UCSD-AML1 (cell line): ENCODE measurements around the gene USP6NL.
A peak's percentile ranks its signal among the peaks of the same experiment; 100 is the strongest.
"Not testable (repeated sequence)": the region's sequence is repeated elsewhere in the genome, so short reads cannot be mapped to it uniquely, and the experiment has no call there.

Experiments used
- DNase-seq: peaks from one replicate; lab custom pipeline; 2025; ENCODE audit not compliant: unreplicated experiment; lab: John Stamatoyannopoulos, UW

USP6NL gene

DNA sequence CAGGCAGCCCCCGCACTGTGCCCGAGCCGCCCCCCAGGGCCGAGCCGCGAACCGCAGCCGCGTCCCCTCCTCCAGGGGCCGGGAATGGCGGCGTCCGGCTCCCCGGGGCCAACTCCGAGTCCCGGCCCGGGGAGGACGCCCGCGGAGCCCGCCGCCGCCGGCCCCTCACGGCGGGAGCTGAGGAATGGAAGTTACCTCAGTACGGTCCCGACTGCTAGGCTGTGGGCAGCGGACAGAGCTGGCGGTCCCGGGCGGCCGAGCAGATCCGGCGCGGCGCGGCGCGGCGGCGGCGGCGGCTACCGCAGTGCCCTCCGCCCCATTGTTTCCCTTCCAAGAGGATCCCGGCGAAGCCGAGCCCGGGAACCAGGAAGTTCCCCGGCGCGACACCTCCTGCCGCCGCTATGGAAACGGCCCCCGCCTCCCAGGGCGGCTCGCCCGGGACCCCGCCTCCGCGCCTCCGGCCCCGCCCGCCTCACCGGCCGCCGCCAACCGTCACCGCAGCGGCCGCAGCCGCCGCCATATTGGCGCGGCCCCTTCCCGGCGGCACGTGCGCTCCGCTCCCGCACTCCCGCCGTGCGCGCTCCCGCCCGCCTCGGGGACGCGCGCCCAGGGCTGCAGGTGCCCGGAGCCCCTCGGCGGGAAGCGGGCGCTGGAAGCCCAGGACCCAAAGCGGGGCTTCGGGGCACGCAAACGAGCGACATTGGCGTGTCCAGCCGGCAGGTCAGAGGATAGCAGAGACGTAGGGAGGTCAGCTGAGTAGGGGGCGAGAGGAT lies at the start of gene USP6NL:
TSS of gene USP6NL (minus strand) at position 403 of the 773 bp plus-strand sequence. CDS start 14,016 bp downstream, outside the sequence.
- peak; percentile 90 for DNase-seq

- DNase-seq = no peak
These were observed 47.4 kb upstream of the USP6NL start for GRCh38 chr10:11658801-11659368.

DNA sequence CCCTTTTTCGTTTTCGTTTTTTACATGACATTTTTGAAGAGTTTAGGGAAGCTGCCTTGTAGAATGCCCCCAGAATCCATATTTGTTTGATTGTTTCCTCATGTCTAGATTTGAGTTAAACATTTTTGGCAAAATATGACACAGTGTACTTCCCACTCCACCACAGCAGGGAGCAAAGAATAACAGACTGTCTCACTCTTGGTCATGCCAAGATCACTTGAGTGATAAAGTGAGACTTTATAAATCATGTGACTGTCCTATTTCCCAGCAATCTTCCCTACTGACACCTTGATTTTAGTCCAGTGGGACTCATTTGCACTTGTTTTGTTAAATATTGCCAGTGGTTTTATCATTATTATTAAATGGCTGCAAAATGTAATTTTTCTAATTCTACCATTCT lies 44.4 kb upstream of the USP6NL start:
- DNase-seq = no peak

DNA sequence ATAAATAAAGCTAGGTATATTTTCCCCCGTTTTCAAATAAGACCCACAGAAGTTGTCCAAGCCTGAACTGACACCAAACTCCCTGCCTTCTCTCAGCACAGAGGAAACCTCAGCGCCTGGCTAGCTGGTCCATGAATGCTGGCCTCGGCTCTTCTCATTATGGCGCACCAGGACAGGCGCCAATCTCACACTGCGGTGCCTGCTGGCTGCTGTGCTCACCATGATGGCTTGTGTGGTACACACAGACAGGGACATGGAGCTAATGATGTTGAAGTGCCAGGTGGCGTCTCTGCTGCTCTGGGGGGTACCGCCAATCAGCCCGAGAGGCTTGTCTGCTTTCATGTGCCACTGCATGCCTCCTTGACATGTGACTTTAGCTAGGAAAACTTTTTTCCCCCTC lies 43.2 kb upstream of the USP6NL start:
- DNase-seq = no peak

DNA sequence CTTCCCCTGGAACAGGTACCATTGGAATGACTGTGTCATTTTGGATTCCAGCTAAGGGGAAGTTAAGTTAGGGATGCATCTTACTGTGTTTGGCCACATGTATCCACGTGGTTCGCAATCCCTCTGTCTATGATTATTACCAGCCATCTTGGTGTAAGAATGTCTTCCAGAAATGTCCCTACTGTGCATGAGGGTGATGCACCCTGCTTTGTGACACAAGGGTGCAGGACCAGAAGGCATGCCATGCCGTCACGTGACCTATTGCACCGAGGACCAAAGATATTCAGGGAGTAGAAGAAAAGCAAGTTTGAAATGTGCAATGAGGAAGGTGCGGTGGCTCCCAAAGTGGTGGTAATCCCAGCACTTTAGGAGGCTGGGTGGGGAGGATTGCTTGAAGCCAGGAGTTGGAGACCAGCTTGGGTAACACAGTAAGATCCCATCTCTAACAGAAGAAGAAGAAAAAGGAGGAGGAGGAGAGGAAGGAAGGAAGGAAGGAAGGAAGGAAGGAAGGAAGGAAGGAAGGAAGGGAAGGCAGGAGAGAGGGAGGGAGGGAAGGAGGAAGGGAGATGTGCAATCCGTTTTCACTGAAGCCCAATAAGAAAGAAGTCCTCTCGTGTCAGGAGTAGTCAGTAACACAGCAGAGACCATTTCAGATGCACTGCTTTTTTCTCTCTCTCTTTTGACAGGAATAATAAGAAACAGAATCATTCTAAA lies 42.5 kb upstream of the USP6NL start:
- no peak for DNase-seq

DNA sequence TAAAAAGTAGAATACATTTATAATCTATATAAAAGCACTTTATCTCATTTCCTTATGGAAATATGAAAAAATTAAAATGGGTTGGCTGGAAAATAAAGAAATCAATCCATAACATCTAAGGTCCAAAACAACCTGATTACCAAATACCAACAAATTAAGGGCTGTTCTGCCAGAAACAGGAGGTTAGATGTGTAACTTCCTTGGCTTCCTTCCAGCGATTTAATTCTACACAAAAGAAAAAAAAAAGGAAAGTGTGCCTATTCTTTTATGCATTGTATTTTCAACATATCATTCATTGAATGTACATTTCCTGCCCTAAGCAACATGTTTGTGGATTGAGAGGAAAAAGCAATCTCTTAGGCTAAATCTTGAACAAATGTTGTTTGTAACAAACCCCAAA lies 36.2 kb upstream of the USP6NL start:
- DNase-seq = no peak

DNA sequence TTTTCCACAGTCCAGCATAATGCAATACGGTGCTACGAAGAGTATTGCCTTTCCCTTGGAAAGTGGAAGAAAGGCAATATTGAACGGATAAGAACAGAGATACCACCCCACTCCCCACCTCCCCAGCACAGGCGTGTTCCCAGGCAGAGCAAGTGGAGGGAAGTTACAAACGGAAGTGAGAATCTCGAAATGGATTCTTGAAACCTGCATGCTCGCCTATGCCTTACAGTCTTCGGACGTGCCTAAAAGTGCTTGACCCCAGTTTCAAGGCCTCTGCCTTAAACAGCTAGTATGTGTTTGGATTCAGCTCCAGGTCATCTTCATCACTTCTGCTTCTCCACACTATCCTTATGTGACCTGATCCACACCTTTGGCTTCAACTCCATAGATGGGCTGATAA lies 35.0 kb upstream of the USP6NL start:
- DNase-seq = no peak

- no peak for DNase-seq
These were observed 31.6 kb upstream of the USP6NL start for GRCh38 chr10:11643039-11643438.

DNA sequence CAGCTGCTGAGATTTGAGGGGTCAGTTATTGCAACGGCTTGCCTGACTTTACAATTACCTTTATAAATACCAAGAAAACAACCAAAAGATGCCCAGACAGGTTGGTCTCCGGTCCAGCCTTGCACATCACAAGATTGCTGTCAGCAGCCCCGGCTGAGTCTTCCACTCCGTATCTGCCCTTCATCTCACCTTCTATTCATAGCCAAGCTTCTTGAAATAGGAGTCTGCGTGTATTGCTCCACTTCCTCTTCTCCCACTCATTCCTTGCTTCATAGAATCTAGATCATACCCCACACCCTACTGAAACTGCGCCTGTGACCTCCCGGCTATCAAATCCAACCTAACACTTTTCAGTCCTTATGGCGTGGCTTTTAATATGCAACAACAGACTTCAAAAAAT lies 31.1 kb upstream of the USP6NL start:
- no peak for DNase-seq

DNA sequence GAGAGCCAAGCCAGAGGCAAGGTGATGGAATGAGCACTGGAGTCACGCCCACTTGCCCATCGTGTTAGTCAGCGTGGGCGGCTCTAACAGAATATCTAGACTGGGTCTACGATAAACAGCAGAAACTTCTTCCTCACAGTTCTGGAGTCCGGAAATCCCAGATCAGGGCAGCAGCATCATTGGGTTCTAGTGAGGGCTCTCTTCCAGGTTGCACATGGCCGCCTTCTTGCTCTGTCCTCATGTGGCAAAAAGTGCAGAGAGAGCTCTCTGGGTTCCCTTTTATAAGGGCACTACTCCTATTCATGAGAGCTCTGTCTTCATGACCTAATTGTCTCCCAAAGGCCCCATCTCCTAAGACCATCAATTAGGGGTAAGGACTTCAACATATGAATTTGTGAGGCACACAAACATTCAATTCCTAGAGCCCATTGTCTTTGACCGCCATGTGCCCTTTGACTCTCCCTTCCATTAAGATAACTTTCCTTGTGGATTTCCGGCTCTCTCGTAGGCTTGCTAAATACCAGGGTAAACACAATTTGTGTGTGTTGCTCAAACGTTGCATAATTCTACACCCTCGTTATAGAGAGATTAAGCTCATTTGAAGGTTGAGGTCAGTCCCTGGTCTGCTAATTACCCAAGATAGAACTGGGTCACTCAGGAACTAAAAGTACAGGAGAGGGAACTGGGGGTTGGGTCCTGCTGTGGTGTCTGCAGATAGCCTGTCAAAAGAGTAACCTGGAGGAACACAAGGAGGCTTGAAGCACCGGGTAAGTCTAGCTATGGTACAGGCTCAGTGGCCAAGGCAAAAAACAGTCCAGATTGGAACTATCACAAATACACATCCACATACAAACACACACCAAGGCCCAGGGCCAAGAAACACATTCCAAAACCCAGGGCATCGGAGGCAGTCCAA lies 28.7 kb upstream of the USP6NL start:
- DNase-seq = no peak

DNA sequence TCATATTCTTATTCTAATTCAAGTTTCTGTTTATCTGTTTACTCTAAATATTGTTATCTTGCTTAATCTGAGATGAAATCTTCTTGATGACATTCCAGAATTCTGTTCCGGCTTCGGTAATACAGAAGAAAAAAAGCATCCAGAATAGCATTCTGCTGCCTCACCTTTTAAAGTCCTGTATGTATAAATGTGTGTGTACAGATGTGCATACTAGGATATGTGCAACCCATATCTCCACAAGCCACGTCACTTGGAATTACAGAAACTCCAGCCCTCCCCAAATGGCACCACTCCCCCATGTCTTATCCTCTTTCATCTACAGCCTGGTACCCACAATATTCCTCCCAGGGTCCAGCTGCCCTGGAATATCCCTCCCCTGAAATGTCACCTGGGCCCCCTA lies 27.9 kb upstream of the USP6NL start:
- no peak for DNase-seq

DNA sequence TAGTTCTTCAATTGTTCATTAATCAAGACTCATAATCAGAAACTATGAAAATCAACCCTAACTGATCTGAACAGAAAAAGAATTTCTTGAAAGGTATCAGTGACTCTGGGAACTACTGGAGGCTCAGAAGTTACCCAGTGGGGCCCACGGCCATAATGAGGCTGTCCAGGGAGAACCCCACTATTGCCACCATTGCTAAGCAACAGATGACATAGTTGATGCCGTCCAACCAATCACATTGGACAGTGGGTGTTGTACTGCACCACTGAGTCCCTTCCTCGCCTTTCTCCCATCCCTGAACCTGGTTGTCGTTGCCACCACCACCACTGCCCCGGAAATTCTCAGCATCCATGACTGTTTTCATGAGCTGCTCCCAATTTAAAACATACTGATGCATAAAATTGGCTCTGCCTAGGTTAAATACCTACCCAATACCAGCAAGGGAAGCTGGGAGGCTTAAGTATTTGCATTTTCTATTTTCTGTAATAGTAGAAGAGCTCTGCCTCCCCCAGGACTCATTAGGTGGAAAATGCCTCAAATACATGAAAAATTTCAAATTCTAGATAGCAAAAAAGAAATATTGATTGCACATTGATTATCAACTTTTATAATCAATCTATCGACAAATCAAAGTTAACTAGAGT lies 26.7 kb upstream of the USP6NL start:
- no peak for DNase-seq

GRCh38 chr10:11636697-11637303 lies 25.4 kb upstream of the USP6NL start:
- no peak for DNase-seq

- DNase-seq = no peak
These were observed 20.6 kb upstream of the USP6NL start for GRCh38 chr10:11631890-11632587.

DNA sequence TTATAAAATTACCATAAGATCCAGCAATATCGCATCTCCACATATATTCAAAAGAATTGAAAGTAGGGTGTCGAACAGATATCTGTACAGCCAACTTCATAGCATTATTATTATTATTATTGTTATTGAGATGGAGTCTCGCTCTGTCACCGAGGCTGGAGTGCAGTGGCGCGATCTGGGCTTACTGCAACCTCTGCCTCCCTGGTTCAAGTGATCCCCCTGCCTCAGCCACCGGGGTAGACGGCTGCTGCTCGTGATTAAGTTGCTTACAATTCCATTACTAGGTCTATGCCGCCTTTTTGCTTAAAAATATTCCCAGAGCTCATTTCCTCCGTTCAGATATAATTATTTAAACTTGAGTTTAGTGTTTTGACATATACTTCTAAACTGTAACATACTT lies 19.8 kb upstream of the USP6NL start:
- no peak for DNase-seq

- no peak for DNase-seq
These were observed 18.3 kb upstream of the USP6NL start for GRCh38 chr10:11629731-11630130.

DNA sequence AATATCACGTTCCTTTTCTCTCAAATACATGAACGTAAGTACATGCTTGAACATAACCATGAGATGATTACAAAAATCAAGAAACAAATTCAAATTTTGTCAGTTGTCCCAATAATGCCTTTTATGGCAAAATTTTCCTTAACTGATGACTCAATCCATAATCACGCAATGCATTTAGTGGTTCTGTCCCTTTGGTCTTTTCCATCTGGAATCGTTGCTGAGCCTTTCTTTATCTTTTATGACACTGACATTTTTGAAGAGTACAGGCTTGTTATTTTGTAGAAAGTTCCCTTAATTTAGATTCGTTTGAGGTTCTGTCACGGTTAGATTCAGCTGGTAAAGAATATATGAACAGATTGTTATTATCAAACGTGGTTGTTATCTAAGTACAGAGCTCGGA lies 16.5 kb upstream of the USP6NL start:
- not testable (repeated sequence) for DNase-seq

- DNase-seq = no peak
These were observed 14.6 kb upstream of the USP6NL start for GRCh38 chr10:11626071-11626470.

DNA sequence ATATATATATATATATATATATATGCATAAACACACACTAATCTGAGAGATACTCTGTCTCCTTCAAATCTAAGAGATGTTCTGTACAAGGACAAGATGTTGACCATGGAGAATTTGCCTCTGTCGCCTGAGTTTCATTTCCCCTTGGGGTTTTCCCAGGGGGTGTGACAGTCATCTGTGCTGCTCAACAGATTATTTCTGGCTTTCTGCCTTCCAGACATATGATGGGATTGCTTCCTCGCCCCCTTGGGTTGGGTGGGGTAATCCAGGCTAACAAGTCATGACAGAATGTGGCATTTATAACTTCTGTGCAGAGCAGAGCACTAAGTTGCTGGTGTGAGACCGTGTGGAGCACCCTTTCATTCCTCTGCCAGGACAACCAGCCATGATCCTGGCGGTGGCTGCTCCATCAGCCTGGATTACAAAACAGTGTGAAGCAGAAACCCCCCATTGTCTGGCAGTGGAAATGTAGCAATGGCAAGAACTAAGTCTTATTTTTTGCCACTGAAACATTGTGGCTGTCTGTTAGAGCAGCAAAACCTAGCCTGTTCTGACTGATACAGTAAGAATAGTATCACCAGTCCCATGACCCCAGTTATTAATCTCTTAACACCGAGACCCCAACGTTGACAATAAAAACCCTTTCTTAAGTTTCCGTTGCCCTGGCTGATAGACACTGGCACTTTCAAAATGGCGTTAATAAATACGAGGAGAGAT lies 13.7 kb upstream of the USP6NL start:
- no peak for DNase-seq
